ENCODE results near the gene ACP3.

DNA sequence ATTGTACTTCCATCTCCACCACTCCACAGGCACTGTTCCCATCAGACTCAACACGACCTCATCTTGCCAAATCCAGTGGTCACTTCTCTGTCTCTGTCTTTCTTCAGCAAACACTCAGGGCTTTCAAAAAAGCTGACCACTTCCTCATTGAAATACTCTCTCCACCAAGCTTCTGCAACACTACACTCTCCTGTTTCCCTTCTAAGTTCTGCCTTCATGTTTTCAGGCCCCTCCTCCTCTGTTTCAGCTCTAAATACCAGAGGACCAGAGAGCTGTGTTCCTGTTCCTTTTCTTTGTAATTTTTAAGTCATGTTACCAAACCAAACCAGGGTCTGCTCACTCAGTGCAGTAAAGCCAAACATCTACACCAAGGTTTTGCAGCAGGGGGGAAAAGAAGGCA, 33.8 kb upstream of the ACP3 start:
- TF ChIP-seq, protein P1, sequence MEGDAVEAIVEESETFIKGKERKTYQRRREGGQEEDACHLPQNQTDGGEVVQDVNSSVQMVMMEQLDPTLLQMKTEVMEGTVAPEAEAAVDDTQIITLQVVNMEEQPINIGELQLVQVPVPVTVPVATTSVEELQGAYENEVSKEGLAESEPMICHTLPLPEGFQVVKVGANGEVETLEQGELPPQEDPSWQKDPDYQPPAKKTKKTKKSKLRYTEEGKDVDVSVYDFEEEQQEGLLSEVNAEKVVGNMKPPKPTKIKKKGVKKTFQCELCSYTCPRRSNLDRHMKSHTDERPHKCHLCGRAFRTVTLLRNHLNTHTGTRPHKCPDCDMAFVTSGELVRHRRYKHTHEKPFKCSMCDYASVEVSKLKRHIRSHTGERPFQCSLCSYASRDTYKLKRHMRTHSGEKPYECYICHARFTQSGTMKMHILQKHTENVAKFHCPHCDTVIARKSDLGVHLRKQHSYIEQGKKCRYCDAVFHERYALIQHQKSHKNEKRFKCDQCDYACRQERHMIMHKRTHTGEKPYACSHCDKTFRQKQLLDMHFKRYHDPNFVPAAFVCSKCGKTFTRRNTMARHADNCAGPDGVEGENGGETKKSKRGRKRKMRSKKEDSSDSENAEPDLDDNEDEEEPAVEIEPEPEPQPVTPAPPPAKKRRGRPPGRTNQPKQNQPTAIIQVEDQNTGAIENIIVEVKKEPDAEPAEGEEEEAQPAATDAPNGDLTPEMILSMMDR (IDR thresholded peaks at IDR 0.05) = no peak
- no peak for TF ChIP-seq POLR2A (IDR thresholded peaks at IDR 0.05)
